ENCODE measurements around the gene NSDHL. TPM values are rescaled to one million over a fixed set of nuclear protein-coding genes. Genes with fewer than 3 reads are reported as not detected.
"Not testable (repeated sequence)": the region's sequence is repeated elsewhere in the genome, so short reads cannot be mapped to it uniquely, and the experiment has no call there.

NSDHL gene
- total and polyA plus RNA-seq, 2 of the 4 experiments (the other 2 are of a cell fraction) = 22.8 to 26.0 TPM

GRCh38 chrX:152908486-152908885 lies 77.6 kb downstream of the NSDHL start:
- POLR2A ChIA-PET (ENCODE audit: unreplicated experiment) = no interaction called here
- WGBS, 2 experiments (ENCODE audit: extremely low coverage in 2 of 2, insufficient read length in 1 of 2) = 71% methylated on average over 7 of the region's 14 CpGs; no CpG with 5 or more reads in 1 of the 2 experiments

GRCh38 chrX:152910018-152910417 lies 79.2 kb downstream of the NSDHL start:
- H2BK15ac ChIP-seq (ENCODE audit: low read depth, low read length); H2AFZ ChIP-seq (replicated peaks; ENCODE audit: low read length, poor library complexity); intact Hi-C loops (cut with micrococcal nuclease); H3K9me3 ChIP-seq (ENCODE audit: control insufficient read depth, insufficient read depth, low read length); H3K9me1 ChIP-seq (ENCODE audit: insufficient read depth, low read length); H3K4me2 ChIP-seq (ENCODE audit: low read depth, low read length); H2BK20ac ChIP-seq (ENCODE audit: low read depth, low read length); H3K27ac ChIP-seq (ENCODE audit: insufficient read depth, low read length); H3K4ac ChIP-seq (ENCODE audit: low read depth, low read length); H3K79me1 ChIP-seq (ENCODE audit: low read depth in 1 of 2, low read length in 2 of 2); H3K18ac ChIP-seq (ENCODE audit: low read depth, low read length); H3K27me3 ChIP-seq (ENCODE audit: control insufficient read depth, insufficient read depth, low read length); H3K9ac ChIP-seq (ENCODE audit: low read depth, low read length); H3K23ac ChIP-seq (ENCODE audit: low read depth, low read length); in situ Hi-C loops (cut with MboI; ENCODE audit: low sequenced_read_pairs); POLR2A ChIA-PET (ENCODE audit: unreplicated experiment); H4K91ac ChIP-seq (ENCODE audit: insufficient read depth, low read depth, low read length); CTCF ChIA-PET; H2BK5ac ChIP-seq (ENCODE audit: low read depth, low read length, poor library complexity, severe bottlenecking); H3K14ac ChIP-seq (replicated peaks; ENCODE audit: low read depth, low read length); H2AK9ac ChIP-seq (replicated peaks; ENCODE audit: low read depth, low read length, poor library complexity); H2BK120ac ChIP-seq (ENCODE audit: low read depth, low read length); H2AK5ac ChIP-seq (ENCODE audit: low read depth, low read length); ATAC-seq (ENCODE audit: low read depth); H3K4me3 ChIP-seq (ENCODE audit: insufficient read depth, low read depth, low read length); BruUV-seq (replicated peaks); H4K20me1 ChIP-seq (ENCODE audit: insufficient read depth, low read length); H3K4me1 ChIP-seq (ENCODE audit: control insufficient read depth, insufficient read depth, low read length); H4K5ac ChIP-seq (ENCODE audit: low read depth, low read length); H4K8ac ChIP-seq (ENCODE audit: low read depth in 2 of 2, low read length in 2 of 2); H3K56ac ChIP-seq (ENCODE audit: extremely low read depth, insufficient read depth, low read length); dilution Hi-C loops (cut with HindIII; ENCODE audit: low sequenced_read_pairs, unreplicated experiment); H3K36me3 ChIP-seq (ENCODE audit: control insufficient read depth, insufficient read depth, low read length); DNase-seq: not testable (repeated sequence)
- WGBS, 2 experiments (ENCODE audit: extremely low coverage in 2 of 2, insufficient read length in 1 of 2) = no CpG with 5 or more reads among the region's 7 CpGs

More at GRCh38 chrX:152908486-152908885, 77.6 kb downstream of the NSDHL start:
- no peaks in the 10 kb centered on the region for H4K20me1 ChIP-seq (ENCODE audit: insufficient read depth, low read length)
- H3K4me1 ChIP-seq (ENCODE audit: control insufficient read depth, insufficient read depth, low read length) = peaks cover 6% of the 10 kb centered on the region; the same call in 1 of the 2 replicates
- no peak overlapping the region for H3K56ac ChIP-seq (ENCODE audit: extremely low read depth, insufficient read depth, low read length)
- TF ChIP-seq ELK1 (IDR thresholded peaks at IDR 0.05; ENCODE audit: borderline replicate concordance, low read depth, low read length) (no peak), BHLHE40 (IDR thresholded peaks at IDR 0.05; ENCODE audit: low read depth, low read length) (no peak), NFE2L2 (IDR thresholded peaks at IDR 0.05; ENCODE audit: low read depth, low read length) (no peak), RCOR1 (IDR thresholded peaks at IDR 0.05; ENCODE audit: insufficient replicate concordance, low read length) (no peak)
- no peak overlapping the region for H2AK9ac ChIP-seq (replicated peaks; ENCODE audit: low read depth, low read length, poor library complexity)
- H3K9me1 ChIP-seq (ENCODE audit: insufficient read depth, low read length) = no peaks in the 10 kb centered on the region
- H2AFZ ChIP-seq (replicated peaks; ENCODE audit: low read length, poor library complexity) = no peak overlapping the region
- H3K27ac ChIP-seq (ENCODE audit: insufficient read depth, low read length) = no peak overlapping the region
- no peak overlapping the region for H2BK120ac ChIP-seq (ENCODE audit: low read depth, low read length)
- no peak overlapping the region for H3K18ac ChIP-seq (ENCODE audit: low read depth, low read length)
- no peak overlapping the region for H3K23ac ChIP-seq (ENCODE audit: low read depth, low read length)
- no peak overlapping the region for H4K91ac ChIP-seq (ENCODE audit: insufficient read depth, low read depth, low read length)
- CTCF ChIA-PET = no interaction called here
- ATAC-seq (ENCODE audit: low read depth) = no peak
- no peak overlapping the region for H3K4me3 ChIP-seq (ENCODE audit: insufficient read depth, low read depth, low read length)
- H4K5ac ChIP-seq (ENCODE audit: low read depth, low read length) = no peak overlapping the region
- no peak overlapping the region for H3K9ac ChIP-seq (ENCODE audit: low read depth, low read length)
- H3K9me3 ChIP-seq (ENCODE audit: control insufficient read depth, insufficient read depth, low read length) = no peaks in the 10 kb centered on the region
- no TSS peak for BruUV-seq (replicated peaks)
- no peaks in the 10 kb centered on the region; the same call in 1 of the 2 replicates for H3K27me3 ChIP-seq (ENCODE audit: control insufficient read depth, insufficient read depth, low read length)
- intact Hi-C loops (cut with micrococcal nuclease) (no loop called here), in situ Hi-C loops (cut with MboI; ENCODE audit: low sequenced_read_pairs) (no loop called here), dilution Hi-C loops (cut with HindIII; ENCODE audit: low sequenced_read_pairs, unreplicated experiment) (no loop called here)
- H3K4me2 ChIP-seq (ENCODE audit: low read depth, low read length) = no peak overlapping the region
- no peaks in the 10 kb centered on the region for H3K79me1 ChIP-seq (ENCODE audit: low read depth in 1 of 2, low read length in 2 of 2)
- H3K14ac ChIP-seq (replicated peaks; ENCODE audit: low read depth, low read length) = no peak overlapping the region
- H3K4ac ChIP-seq (ENCODE audit: low read depth, low read length) = no peak overlapping the region
- no peaks in the 10 kb centered on the region for H3K36me3 ChIP-seq (ENCODE audit: control insufficient read depth, insufficient read depth, low read length)
- H2BK5ac ChIP-seq (ENCODE audit: low read depth, low read length, poor library complexity, severe bottlenecking) = no peak overlapping the region
- H4K8ac ChIP-seq (ENCODE audit: low read depth in 2 of 2, low read length in 2 of 2) = no peak overlapping the region
- H2AK5ac ChIP-seq (ENCODE audit: low read depth, low read length) = no peak overlapping the region
- H2BK15ac ChIP-seq (ENCODE audit: low read depth, low read length) = no peak overlapping the region
- DNase-seq = no peak
- no peak overlapping the region for H2BK20ac ChIP-seq (ENCODE audit: low read depth, low read length)
